LHCN-M2 (cell line): ENCODE measurements around the gene SNHG17. TPM values are rescaled to one million over a fixed set of nuclear protein-coding genes. Genes with fewer than 3 reads are reported as not detected.

Source experiments
- DNase-seq: peaks from one replicate; pipeline ENCODE4 v3.0.0-alpha.2; 2012; ENCODE audit warnings: low read depth
- total RNA-seq: library from RNA; depleted of rRNA; stranded (reverse); fragments of >200 nt; gene quantifications from 2 replicates; pipeline ENCODE4 v1.2.3, GENCODE V29; 2014; rRNA removed

SNHG17 gene
- total RNA-seq, 1 experiment from 2014 or later: 5.6 TPM

- no peak for DNase-seq
These were observed 61.2 kb downstream of the SNHG17 start for GRCh38 chr20:38373898-38374297.

GRCh38 chr20:38373231-38373867 lies 61.8 kb downstream of the SNHG17 start:
- no peak for DNase-seq

- no peak for DNase-seq
These were observed 62.3 kb downstream of the SNHG17 start for GRCh38 chr20:38372806-38373205.

Other genes with a start within 250 kb of the SNHG17 start
- gene KIAA1755, start 174.6 kb downstream of the SNHG17 start, total RNA-seq: 0.17 and 0.45 TPM in 2 replicates
- not detected in 2 replicates for gene BPI, start 131.2 kb downstream of the SNHG17 start, total RNA-seq
- gene LBP, start 88.8 kb downstream of the SNHG17 start, total RNA-seq: not detected in 2 replicates
- gene RALGAPB, start 37.5 kb upstream of the SNHG17 start, total RNA-seq: 18.0 and 21.4 TPM in 2 replicates
- gene ADIG, start 145.9 kb upstream of the SNHG17 start, total RNA-seq: not detected in 2 replicates
- not detected in 2 replicates for gene ARHGAP40, start 166.5 kb upstream of the SNHG17 start, total RNA-seq